Upper lobe of left lung (tissue), 4 donors: Measurements from ENCODE around the gene PPP1R26.

Source experiments
- POLR2A ChIP-seq, 4 donors: fragments of 450-650 bp; IDR thresholded peaks; one replicate each; pipeline ENCODE4 v1.5.1; 2016 to 2017; ENCODE audit warnings: antibody characterized with exemption in 4 of 4, mild to moderate bottlenecking in 2 of 4
- POLR2AphosphoS5 ChIP-seq, 2 donors: sonication (generic); formaldehyde crosslinking; IDR thresholded peaks; one replicate each; pipeline ENCODE4 v1.5.1; 2017; ENCODE audit warnings: antibody characterized with exemption in 2 of 2
- TF ChIP-seq, protein P1 (sequence below), 6 experiments: fragments of 450-650 bp in 4 of 6; fragments of 200-600 bp in 2 of 6; sonication (generic) in 2 of 6; IDR thresholded peaks; one replicate each; pipeline ENCODE4 v1.5.1; 2016 to 2019; ENCODE audit warnings: antibody characterized with exemption in 6 of 6

DNA sequence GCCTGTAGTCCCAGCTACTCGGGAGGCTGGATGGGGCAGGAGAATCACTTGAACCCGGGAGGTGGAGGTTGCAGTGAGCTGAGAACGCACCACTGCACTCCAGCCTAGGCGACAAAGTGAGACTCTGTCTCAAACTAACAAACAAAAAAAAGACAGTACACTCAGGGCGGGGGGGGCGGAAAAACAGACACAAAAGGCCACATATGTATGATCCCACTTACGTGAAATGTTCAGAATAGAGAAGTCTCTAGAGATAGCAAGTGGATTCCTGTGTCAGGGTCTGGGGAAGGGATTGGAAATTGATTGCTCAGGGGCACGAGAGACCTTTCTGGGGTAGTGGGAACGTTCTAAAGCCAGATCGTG lies 32.6 kb downstream of the PPP1R26 start:
- TF ChIP-seq, protein P1, sequence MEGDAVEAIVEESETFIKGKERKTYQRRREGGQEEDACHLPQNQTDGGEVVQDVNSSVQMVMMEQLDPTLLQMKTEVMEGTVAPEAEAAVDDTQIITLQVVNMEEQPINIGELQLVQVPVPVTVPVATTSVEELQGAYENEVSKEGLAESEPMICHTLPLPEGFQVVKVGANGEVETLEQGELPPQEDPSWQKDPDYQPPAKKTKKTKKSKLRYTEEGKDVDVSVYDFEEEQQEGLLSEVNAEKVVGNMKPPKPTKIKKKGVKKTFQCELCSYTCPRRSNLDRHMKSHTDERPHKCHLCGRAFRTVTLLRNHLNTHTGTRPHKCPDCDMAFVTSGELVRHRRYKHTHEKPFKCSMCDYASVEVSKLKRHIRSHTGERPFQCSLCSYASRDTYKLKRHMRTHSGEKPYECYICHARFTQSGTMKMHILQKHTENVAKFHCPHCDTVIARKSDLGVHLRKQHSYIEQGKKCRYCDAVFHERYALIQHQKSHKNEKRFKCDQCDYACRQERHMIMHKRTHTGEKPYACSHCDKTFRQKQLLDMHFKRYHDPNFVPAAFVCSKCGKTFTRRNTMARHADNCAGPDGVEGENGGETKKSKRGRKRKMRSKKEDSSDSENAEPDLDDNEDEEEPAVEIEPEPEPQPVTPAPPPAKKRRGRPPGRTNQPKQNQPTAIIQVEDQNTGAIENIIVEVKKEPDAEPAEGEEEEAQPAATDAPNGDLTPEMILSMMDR (IDR thresholded peaks at IDR 0.05) = no peak
- TF ChIP-seq POLR2A (IDR thresholded peaks at IDR 0.05) (no peak), POLR2AphosphoS5 (IDR thresholded peaks at IDR 0.05) (no peak)
